Pancreas (tissue), 10 donors: Measurements from ENCODE around the gene FHOD3. TPM values are rescaled to one million over a fixed set of nuclear protein-coding genes. Genes with fewer than 3 reads are reported as not detected.

Source experiments
- ATAC-seq, 4 donors: fragments of 200-7000 bp; cut with Tn5 transposase; one replicate each; pipeline versions ENCODE4 v1.8.0 to v1.9.1; 2020; ENCODE audit warnings: mild to moderate bottlenecking in 4 of 4, moderate library complexity in 4 of 4
- DNase-seq, 6 donors: peaks; one replicate each; pipeline ENCODE4 v3.0.0-alpha.2; 2020
- FAIRE-seq: peaks from 2 replicates; lab custom pipeline; 2012; peaks lifted over from hg19 to GRCh38; lab: Jason Lieb, UNC
- H3K27ac ChIP-seq, 4 donors: fragments of 200-600 bp; sonication (generic); 1 replicate in 3 of 4; 2 replicates in 1 of 4; pipeline versions ENCODE4 v1.5.0 to v1.8.0; 2020
- H3K27me3 ChIP-seq, 4 donors: fragments of 200-600 bp; one replicate each; pipeline ENCODE4 v1.8.0; 2021
- H3K36me3 ChIP-seq, 3 donors: fragments of 200-600 bp; sonication (generic) in 1 of 3; one replicate each; pipeline versions ENCODE4 v1.5.0 to v1.8.0; 2020 to 2021
- H3K4me1 ChIP-seq, 3 donors: fragments of 200-600 bp; one replicate each; pipeline ENCODE4 v1.8.0; 2021
- H3K4me3 ChIP-seq, 4 donors: fragments of 200-600 bp; sonication (generic) in 2 of 4; one replicate each; pipeline versions ENCODE4 v1.5.0 to v1.8.0; 2020 to 2021
- H3K9me3 ChIP-seq, 4 donors: fragments of 200-600 bp; one replicate each; pipeline ENCODE4 v1.8.0; 2021
- WGBS, 2 donors: extraction: QIAGEN DNeasy Blood & Tissue Kit; methylation state at CpG; one replicate each; pipeline ENCODE4 v1.1.7; 2013; 5-methylcytosine and 5-hydroxymethylcytosine counted together
- intact Hi-C, 3 donors: fragments of 100-400 bp; cut with DNase I; formaldehyde crosslinking; loops; one replicate each; pipeline versions ENCODE4 v1.11.1 to v1.14.2; 2022
- polyA plus RNA-seq, 2 donors: library from polyadenylated mRNA; stranded (reverse); fragments of 200-250 nt; gene quantifications; one replicate each; pipeline ENCODE4 v1.2.3, GENCODE V29; 2013
- total RNA-seq, 6 donors: library from RNA; stranded (reverse); fragmentation: NEBNext Ultra II Directional in 4 of 6; extraction: Animal tissue kit (Norgen Biotek cat#: 25700) in 4 of 6; gene quantifications; one replicate each; pipeline versions ENCODE4 v1.2.1 to v1.2.4, GENCODE V29; 2021 to 2023
- TF ChIP-seq, protein P1 (sequence below), 4 donors: fragments of 200-600 bp; sonication (generic) in 3 of 4; IDR thresholded peaks; one replicate each; pipeline versions ENCODE4 v1.5.0 to v1.8.0; 2021; ENCODE audit warnings: antibody characterized with exemption in 4 of 4
- donor health status: healthy with polysubstance abuse.
- donor health status: DM: no; HTN: no; CAD: no; lungs with moderate emphysema.
- donor health status: DM: no; HTN: no; CAD: no.
- donor health status: control.
- donor health status: control.
- donor health status: Bipolar disorder and iron deficiency.
- donor health status: DM: yes; HTN: yes; CAD: no.
- donor health status: DM: no; HTN: no; CAD: no.
- donor health status: DM: no; HTN: no; CAD: no.
- donor health status: DM: yes; HTN: yes; CAD: no.

The FHOD3 gene
- total and polyA plus RNA-seq, 8 donors: 0.25 to 4.3 (median 1.2) TPM

DNA sequence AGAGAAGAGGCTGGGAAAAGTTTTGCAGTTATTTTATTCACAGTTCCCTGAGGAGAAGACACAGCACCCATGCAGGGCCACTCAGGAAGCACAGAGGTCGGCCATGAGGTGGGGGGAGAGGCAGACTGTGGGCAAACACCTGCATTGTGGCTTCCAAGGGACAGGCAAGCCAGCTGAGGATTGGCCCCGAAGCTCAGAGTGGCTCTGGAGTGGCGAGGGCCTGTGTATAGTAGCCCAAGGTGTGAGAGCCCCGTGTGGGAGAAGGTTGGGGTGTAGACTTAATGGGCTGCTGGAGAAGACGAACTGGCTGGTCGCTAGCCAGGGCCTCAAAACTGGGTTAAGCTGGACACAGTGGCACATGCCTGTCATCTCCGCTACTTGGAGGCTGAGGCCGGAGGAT lies 218.7 kb downstream of the FHOD3 start:
- ATAC-seq (no peak), DNase-seq (no peak), FAIRE-seq (no peak)
- intact Hi-C loops: no loop called here
- no peak overlapping the region for H3K27ac ChIP-seq
- H3K27me3 ChIP-seq: no peaks in the 10 kb centered on the region
- WGBS, 2 donors: 84 to 89% methylated on average over 8 of the region's 8 CpGs
- H3K9me3 ChIP-seq: no peaks in the 10 kb centered on the region
- H3K4me3 ChIP-seq: no peak overlapping the region
- peaks cover 0 to 3% (median 0%) of the 10 kb centered on the region in 3 donors for H3K4me1 ChIP-seq
- TF ChIP-seq, protein P1, sequence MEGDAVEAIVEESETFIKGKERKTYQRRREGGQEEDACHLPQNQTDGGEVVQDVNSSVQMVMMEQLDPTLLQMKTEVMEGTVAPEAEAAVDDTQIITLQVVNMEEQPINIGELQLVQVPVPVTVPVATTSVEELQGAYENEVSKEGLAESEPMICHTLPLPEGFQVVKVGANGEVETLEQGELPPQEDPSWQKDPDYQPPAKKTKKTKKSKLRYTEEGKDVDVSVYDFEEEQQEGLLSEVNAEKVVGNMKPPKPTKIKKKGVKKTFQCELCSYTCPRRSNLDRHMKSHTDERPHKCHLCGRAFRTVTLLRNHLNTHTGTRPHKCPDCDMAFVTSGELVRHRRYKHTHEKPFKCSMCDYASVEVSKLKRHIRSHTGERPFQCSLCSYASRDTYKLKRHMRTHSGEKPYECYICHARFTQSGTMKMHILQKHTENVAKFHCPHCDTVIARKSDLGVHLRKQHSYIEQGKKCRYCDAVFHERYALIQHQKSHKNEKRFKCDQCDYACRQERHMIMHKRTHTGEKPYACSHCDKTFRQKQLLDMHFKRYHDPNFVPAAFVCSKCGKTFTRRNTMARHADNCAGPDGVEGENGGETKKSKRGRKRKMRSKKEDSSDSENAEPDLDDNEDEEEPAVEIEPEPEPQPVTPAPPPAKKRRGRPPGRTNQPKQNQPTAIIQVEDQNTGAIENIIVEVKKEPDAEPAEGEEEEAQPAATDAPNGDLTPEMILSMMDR (IDR thresholded peaks at IDR 0.05): no peak
- H3K36me3 ChIP-seq: no peaks in the 10 kb centered on the region

DNA sequence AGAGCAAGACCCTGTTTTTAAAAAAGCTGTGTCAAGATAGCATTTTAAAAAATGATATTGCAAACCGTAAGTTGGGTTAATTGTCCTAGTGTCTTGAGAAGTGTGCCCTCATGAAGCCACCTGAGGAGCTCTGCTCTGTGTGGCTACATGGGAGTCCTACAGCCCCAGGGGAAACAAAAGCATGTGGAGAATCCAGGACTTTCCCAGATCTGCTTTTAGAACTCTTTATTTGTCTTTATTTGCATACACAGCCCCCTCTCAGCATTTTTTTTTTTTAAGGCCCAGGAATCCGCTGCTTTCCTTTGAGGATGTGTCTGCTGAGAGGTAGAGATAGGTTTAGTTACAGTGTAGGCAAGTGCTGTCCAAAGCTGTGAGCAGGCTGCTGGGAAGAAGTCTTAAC lies 219.2 kb downstream of the FHOD3 start:
- DNase-seq (no peak), ATAC-seq (no peak), FAIRE-seq (no peak)
- no peaks in the 10 kb centered on the region for H3K27me3 ChIP-seq
- TF ChIP-seq, protein P1 (IDR thresholded peaks at IDR 0.05): no peak
- H3K27ac ChIP-seq: no peak overlapping the region
- peaks cover 0 to 3% (median 0%) of the 10 kb centered on the region in 3 donors for H3K4me1 ChIP-seq
- no peaks in the 10 kb centered on the region for H3K9me3 ChIP-seq
- intact Hi-C loops: no loop called here
- 93 to 98% methylated on average over 2 of the region's 2 CpGs for WGBS, 2 donors
- no peaks in the 10 kb centered on the region for H3K36me3 ChIP-seq
- no peak overlapping the region for H3K4me3 ChIP-seq

DNA sequence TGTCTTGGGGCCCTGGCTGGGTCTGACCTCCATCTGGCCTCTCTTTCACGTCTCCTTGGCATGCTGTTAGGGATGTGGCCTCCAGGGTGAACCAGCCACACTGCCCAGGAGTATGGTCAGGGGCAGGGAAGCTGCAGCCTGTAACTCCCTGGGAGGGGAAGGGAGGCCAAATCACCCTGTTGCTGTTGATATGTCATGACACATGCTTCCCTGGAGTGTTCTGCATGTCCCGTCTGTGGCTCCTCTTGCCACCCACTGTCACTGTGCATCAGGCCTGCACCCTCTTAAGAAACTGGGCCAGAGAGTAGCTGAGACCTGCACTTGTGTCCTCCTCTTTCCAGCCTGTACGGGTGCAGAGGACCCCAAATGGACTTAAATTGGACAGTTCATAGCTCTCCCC lies 221.3 kb downstream of the FHOD3 start:
- ATAC-seq (no peak), DNase-seq (no peak), FAIRE-seq (no peak)
- H3K36me3 ChIP-seq: no peaks in the 10 kb centered on the region
- intact Hi-C loops: no loop called here
- H3K4me1 ChIP-seq: no peaks in the 10 kb centered on the region
- H3K9me3 ChIP-seq: no peaks in the 10 kb centered on the region
- no peaks in the 10 kb centered on the region for H3K27me3 ChIP-seq
- TF ChIP-seq, protein P1 (IDR thresholded peaks at IDR 0.05): no peak
- H3K27ac ChIP-seq: no peak overlapping the region
- WGBS, 2 donors: 65 to 74% methylated on average over 3 of the region's 3 CpGs
- H3K4me3 ChIP-seq: no peak overlapping the region

DNA sequence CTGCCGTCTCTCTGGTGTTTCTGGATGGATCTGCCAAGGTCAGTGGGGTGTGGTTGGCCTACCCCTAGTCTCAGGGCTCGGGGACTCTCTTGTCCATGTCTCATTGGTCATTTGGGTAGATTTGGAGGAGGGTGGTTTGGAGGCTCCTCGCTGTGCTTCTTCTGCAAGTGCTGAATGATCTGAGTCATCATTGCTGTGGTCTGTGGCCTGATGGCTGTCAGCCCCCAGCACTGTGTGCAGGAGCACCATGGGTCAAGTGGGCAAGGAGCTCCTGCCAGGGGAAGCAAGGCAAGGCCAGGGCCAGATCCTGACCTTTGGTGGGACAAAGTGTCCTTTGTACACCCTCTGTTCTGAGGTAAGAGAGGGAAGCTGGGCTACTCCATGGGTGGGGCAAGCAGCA lies 221.8 kb downstream of the FHOD3 start:
- Histone ChIP-seq H3K27ac (no peak overlapping the region), H3K4me3 (no peak overlapping the region), H3K36me3 (no peaks in the 10 kb centered on the region), H3K27me3 (no peaks in the 10 kb centered on the region), H3K9me3 (no peaks in the 10 kb centered on the region), H3K4me1 (no peaks in the 10 kb centered on the region)
- WGBS, 2 donors: 84 to 89% methylated on average over 3 of the region's 3 CpGs
- FAIRE-seq (no peak), ATAC-seq (no peak), DNase-seq (no peak)
- intact Hi-C loops: no loop called here
- TF ChIP-seq, protein P1 (IDR thresholded peaks at IDR 0.05): no peak

DNA sequence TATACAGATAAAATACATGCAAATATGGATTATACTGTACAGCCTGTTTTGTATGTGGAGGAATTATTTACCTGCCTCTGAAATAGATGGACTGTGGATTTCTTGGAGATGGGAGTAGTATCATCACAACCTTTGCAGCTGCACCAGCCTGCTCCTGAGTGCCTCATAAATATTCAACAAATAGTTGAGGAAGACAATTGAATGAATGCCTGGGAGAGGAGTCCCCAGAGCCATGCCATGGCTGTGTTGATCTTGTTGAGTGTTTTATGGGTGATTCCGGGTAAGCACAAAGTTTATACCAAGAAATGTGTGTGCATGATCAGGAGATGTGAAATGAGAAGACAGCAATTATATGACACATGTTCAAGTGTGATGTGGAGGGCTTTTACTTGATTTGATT lies 225.0 kb downstream of the FHOD3 start:
- Histone ChIP-seq H3K27ac (no peak overlapping the region), H3K4me3 (no peak overlapping the region), H3K27me3 (no peaks in the 10 kb centered on the region), H3K4me1 (no peaks in the 10 kb centered on the region), H3K36me3 (no peaks in the 10 kb centered on the region), H3K9me3 (no peaks in the 10 kb centered on the region)
- ATAC-seq: no peak
- 89 to 90% methylated on average over 1 of the region's 1 CpG for WGBS, 2 donors
- no peak for FAIRE-seq
- intact Hi-C loops: loop anchor here in 1 of 3 donors (10.0 kb wide), 1 partner anchor 48 kb away; no protein-coding TSS in a partner anchor
- TF ChIP-seq, protein P1 (IDR thresholded peaks at IDR 0.05): no peak
- DNase-seq: no peak
